Cardiac muscle cell (in vitro differentiated cells and primary cell): ENCODE data around the gene GINS3. TPM values are rescaled to one million over a fixed set of nuclear protein-coding genes. Genes with fewer than 3 reads are reported as not detected.

ENCODE experiments used
- DNase-seq, 2 donors: peaks; one replicate each; pipeline versions ENCODE4 v3.0.0 to v3.0.0-alpha.2; 2010 to 2017; ENCODE audit warnings: low read depth in 1 of 2, low spot score in 1 of 2
- H3K27ac ChIP-seq: fragments of 200-600 bp; sonication (generic); 2 replicates; pipeline ENCODE4 v1.5.1; 2016
- H3K27me3 ChIP-seq: fragments of 200-600 bp; sonication (generic); 2 replicates; pipeline ENCODE4 v1.6.0; 2016; ENCODE audit warnings: control low read depth
- H3K36me3 ChIP-seq: fragments of 200-600 bp; sonication (generic); 2 replicates; pipeline ENCODE4 v1.5.1; 2016; ENCODE audit warnings: control low read depth
- H3K4me1 ChIP-seq: fragments of 200-600 bp; sonication (generic); 2 replicates; pipeline ENCODE4 v1.8.1; 2017; ENCODE audit warnings: low read depth, mild to moderate bottlenecking, mixed run types
- H3K4me3 ChIP-seq: fragments of 200-600 bp; sonication (generic); 2 replicates; pipeline ENCODE4 v1.5.1; 2016; ENCODE audit warnings: mild to moderate bottlenecking
- H3K9me3 ChIP-seq: fragments of 200-600 bp; sonication (generic); 2 replicates; pipeline ENCODE4 v1.5.1; 2017; ENCODE audit warnings: low read depth, mild to moderate bottlenecking, control low read depth
- polyA plus RNA-seq: library from polyadenylated mRNA; unstranded; fragments of >200 nt; fragmentation: Nextera tagmentation; extraction: Ambion mirVana; gene quantifications from 2 replicates; pipeline ENCODE4 v1.2.1, GENCODE V29; 2016
- total RNA-seq: library from RNA; depleted of rRNA; stranded (reverse); fragments of >200 nt; gene quantifications from 2 replicates; pipeline ENCODE4 v1.2.3, GENCODE V29; 2016
- TF ChIP-seq, protein P1 (sequence below): IDR thresholded peaks from 2 replicates; pipeline ENCODE4 v1.5.1; 2012; ENCODE audit warnings: low read depth, mild to moderate bottlenecking, low read length

The GINS3 gene
- total and polyA plus RNA-seq, 2 experiments from 2014 or later, result 2.1 to 4.2 TPM

DNA sequence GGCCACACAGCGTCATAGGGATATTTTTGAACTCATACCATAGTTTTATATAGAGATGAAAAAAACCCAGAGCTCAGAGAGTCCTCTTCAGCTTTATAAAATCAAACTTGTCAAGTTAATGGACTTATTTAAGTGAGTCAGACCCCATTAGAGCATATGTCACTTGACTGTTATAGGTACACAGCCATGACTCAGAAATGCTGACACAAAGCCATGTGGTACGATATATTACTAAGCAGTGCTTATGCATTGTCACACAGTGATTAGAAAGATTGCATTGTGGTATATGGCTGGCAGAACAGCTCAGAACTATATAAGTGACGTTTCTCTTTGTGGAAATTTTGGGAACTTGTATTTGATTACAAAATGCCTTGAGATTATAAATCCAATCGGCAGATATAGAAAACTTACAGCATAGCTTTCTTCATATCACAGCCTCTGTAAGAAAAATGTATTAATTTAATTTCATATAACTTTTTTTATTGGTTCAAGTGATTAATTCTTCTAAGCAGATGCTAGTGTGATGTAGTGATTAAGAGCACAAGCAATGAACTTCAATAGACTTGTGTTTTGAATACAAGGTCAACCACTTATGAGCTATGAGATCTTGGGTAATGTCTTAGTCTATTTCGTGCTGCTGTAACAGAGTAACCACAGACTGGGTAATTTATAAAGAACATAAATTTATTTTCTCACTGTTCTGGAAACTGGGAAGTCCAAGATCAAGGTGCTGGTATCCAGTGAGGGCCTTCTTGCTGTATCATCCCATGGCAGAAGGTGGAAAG lies 25.8 kb upstream of the GINS3 start:
- no peaks in the 10 kb centered on the region for H3K9me3 ChIP-seq
- H3K27ac ChIP-seq, result no peak overlapping the region
- TF ChIP-seq, protein P1, sequence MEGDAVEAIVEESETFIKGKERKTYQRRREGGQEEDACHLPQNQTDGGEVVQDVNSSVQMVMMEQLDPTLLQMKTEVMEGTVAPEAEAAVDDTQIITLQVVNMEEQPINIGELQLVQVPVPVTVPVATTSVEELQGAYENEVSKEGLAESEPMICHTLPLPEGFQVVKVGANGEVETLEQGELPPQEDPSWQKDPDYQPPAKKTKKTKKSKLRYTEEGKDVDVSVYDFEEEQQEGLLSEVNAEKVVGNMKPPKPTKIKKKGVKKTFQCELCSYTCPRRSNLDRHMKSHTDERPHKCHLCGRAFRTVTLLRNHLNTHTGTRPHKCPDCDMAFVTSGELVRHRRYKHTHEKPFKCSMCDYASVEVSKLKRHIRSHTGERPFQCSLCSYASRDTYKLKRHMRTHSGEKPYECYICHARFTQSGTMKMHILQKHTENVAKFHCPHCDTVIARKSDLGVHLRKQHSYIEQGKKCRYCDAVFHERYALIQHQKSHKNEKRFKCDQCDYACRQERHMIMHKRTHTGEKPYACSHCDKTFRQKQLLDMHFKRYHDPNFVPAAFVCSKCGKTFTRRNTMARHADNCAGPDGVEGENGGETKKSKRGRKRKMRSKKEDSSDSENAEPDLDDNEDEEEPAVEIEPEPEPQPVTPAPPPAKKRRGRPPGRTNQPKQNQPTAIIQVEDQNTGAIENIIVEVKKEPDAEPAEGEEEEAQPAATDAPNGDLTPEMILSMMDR, result no peak
- no peaks in the 10 kb centered on the region for H3K4me1 ChIP-seq
- no peak overlapping the region for H3K4me3 ChIP-seq
- H3K36me3 ChIP-seq, result no peaks in the 10 kb centered on the region
- H3K27me3 ChIP-seq, result no peaks in the 10 kb centered on the region
- DNase-seq, result peak in 1 of 2 donors; percentile 28

DNA sequence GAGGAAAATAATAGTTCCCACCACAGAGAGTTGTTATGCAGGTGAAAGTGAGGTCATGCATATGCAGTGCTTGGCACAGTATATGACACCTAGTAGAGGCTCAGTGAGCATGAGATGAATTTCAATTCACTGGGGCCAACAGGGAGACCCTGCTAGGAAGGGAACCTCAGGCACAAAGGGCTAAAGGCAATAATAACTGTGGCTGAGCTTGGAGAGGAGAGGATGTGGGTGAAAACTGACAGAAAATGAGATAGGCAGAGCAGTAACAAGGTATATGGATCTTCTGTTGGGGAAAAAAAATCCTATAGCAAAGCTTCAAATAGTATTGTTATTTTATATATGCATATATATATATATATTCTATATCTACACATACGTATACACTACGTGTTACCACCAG lies 25.0 kb upstream of the GINS3 start:
- Histone ChIP-seq H3K36me3 (no peaks in the 10 kb centered on the region), H3K4me3 (no peak overlapping the region), H3K9me3 (no peaks in the 10 kb centered on the region), H3K4me1 (no peaks in the 10 kb centered on the region), H3K27ac (no peak overlapping the region), H3K27me3 (no peaks in the 10 kb centered on the region)
- DNase-seq, result no peak
- TF ChIP-seq, protein P1, result no peak

DNA sequence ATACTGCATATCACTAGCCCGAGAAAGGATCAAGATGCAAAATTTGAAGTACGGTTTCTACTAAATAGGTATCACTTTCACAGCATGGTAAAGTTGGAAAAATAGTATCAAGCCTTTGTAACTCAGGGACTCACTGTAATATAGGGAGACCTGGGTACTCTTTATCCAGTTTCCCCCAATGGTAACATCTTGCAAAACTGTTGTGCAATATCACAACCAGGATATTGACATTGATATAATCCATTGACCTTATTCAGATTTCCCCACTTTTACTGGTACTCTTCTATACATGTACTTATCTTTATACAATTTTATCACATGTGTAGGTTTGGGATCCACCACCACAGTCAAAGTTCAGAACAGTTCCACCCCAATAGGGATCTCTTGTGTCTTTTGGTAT lies 20.4 kb upstream of the GINS3 start:
- no peaks in the 10 kb centered on the region for H3K9me3 ChIP-seq
- DNase-seq, result no peak
- TF ChIP-seq, protein P1, result no peak
- H3K36me3 ChIP-seq, result no peaks in the 10 kb centered on the region
- H3K4me3 ChIP-seq, result no peak overlapping the region
- H3K4me1 ChIP-seq, result no peaks in the 10 kb centered on the region
- H3K27me3 ChIP-seq, result no peaks in the 10 kb centered on the region
- H3K27ac ChIP-seq, result no peak overlapping the region

DNA sequence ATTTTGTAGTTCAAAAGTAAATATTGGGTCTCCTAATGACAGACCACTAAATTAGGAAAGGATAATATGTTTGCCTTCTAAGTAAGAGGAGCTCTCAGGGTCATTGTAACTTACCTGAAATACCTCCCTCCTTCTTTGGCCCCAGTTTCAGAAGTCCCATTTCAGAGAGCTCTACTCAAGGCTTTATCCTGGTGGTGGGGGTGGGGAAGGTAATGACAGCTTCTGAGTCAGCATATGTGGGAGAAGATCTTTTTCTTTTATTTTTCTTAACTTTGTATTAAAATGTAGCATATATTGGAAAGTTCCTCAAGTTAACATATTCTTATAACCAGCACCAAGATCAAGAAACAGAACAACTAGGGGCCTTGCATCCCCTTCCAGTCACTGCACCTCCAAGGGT lies 16.9 kb upstream of the GINS3 start:
- no peaks in the 10 kb centered on the region for H3K27me3 ChIP-seq
- TF ChIP-seq, protein P1, result no peak
- no peaks in the 10 kb centered on the region for H3K36me3 ChIP-seq
- DNase-seq, result no peak
- H3K4me3 ChIP-seq, result no peak overlapping the region
- H3K27ac ChIP-seq, result no peak overlapping the region
- no peaks in the 10 kb centered on the region for H3K9me3 ChIP-seq
- no peaks in the 10 kb centered on the region for H3K4me1 ChIP-seq

DNA sequence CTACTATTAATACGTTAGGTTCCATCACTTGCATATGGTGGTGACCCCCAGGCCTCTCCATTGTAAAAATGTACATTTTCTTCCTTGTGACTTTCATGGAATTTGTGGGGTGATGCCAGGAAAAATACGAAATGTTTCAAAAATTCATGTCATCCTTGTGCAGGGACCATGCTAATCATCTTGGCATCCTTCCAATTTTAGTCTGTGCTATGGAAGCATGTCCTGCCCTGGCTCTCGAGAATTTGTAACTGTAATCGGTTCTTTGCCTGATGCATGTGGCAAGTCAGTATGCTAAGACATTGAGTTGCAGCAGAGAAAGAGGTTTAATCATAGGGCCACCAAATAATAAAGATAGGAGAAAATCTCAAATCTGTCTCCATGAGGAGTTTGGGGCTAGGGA lies 14.3 kb upstream of the GINS3 start:
- no peak overlapping the region for H3K4me3 ChIP-seq
- H3K9me3 ChIP-seq, result no peaks in the 10 kb centered on the region
- no peaks in the 10 kb centered on the region for H3K27me3 ChIP-seq
- H3K27ac ChIP-seq, result no peak overlapping the region
- H3K36me3 ChIP-seq, result no peaks in the 10 kb centered on the region
- no peaks in the 10 kb centered on the region for H3K4me1 ChIP-seq
- peak in 1 of 2 donors; percentile 32 for DNase-seq
- TF ChIP-seq, protein P1, result no peak
